Fibroblast of lung (primary cell): ENCODE data around the gene TP73. TPM values are rescaled to one million over a fixed set of nuclear protein-coding genes. Genes with fewer than 3 reads are reported as not detected.

Experiments
- DNase-seq, 2 donors: peaks; one replicate each; pipeline versions ENCODE4 v3.0.0 to v3.0.0-alpha.2; 2010; ENCODE audit warnings: low read depth in 2 of 2
- H2AFZ ChIP-seq: 2 replicates; pipeline ENCODE4 v1.5.1; 2012; ENCODE audit warnings: low read length, control low read depth, inconsistent platforms
- H3K27ac ChIP-seq: 2 replicates; pipeline ENCODE4 v1.5.1; 2011; ENCODE audit warnings: low read length, control low read depth; ENCODE audit not compliant: insufficient read depth
- H3K27me3 ChIP-seq: 2 replicates; pipeline ENCODE4 v1.5.1; 2011; ENCODE audit warnings: mild to moderate bottlenecking, low read length; ENCODE audit not compliant: control insufficient read depth, insufficient read depth
- H3K36me3 ChIP-seq: 2 replicates; pipeline ENCODE4 v1.5.1; 2011; ENCODE audit warnings: low read length; ENCODE audit not compliant: control insufficient read depth, insufficient read depth
- H3K4me1 ChIP-seq: 2 replicates; pipeline ENCODE4 v1.5.1; 2011; ENCODE audit warnings: low read length; ENCODE audit not compliant: control insufficient read depth, insufficient read depth; ENCODE audit errors: extremely low read depth
- H3K4me2 ChIP-seq: 2 replicates; pipeline ENCODE4 v1.5.1; 2011; ENCODE audit warnings: low read length, control low read depth; ENCODE audit not compliant: insufficient read depth; ENCODE audit errors: extremely low read depth
- H3K4me3 ChIP-seq, 4 experiments: fragments of 200-600 bp in 1 of 4; sonication (generic) in 1 of 4; replicated peaks in 1 of 4; 2 replicates each; pipeline ENCODE4 v1.5.1; 2011 to 2016; ENCODE audit warnings: low read length in 4 of 4, low read depth in 3 of 4, mild to moderate bottlenecking in 3 of 4, control low read depth in 2 of 4, inconsistent platforms in 1 of 4, mixed read lengths in 1 of 4; ENCODE audit not compliant: insufficient read depth in 1 of 4; ENCODE audit errors: control extremely low read depth in 1 of 4
- H3K79me2 ChIP-seq: 2 replicates; pipeline ENCODE4 v1.5.1; 2012; ENCODE audit warnings: mild to moderate bottlenecking, low read length, inconsistent platforms; ENCODE audit not compliant: control insufficient read depth, insufficient read depth
- H3K9ac ChIP-seq: 2 replicates; pipeline ENCODE4 v1.5.1; 2011; ENCODE audit warnings: mild to moderate bottlenecking, low read length, control low read depth; ENCODE audit not compliant: insufficient read depth
- H3K9me3 ChIP-seq: 2 replicates; pipeline ENCODE4 v1.5.1; 2012; ENCODE audit warnings: low read depth, low read length; ENCODE audit not compliant: control insufficient read depth, insufficient read depth
- H4K20me1 ChIP-seq: 2 replicates; pipeline ENCODE4 v1.5.1; 2011; ENCODE audit warnings: low read length; ENCODE audit not compliant: control insufficient read depth, insufficient read depth; ENCODE audit errors: extremely low read depth
- EZH2 ChIP-seq: IDR thresholded peaks from 2 replicates; pipeline ENCODE4 v1.5.1; 2012; ENCODE audit warnings: low read length, control low read depth, mild to moderate bottlenecking; ENCODE audit errors: missing control alignments
- polyA plus RNA-seq, 2 donors: library from polyadenylated mRNA; depleted of rRNA in 1 of 2; stranded (reverse) in 1 of 2; unstranded in 1 of 2; fragments of >200 nt; gene quantifications; 2 replicates each; pipeline ENCODE4 v1.2.1, GENCODE V29; 2011 to 2012; ENCODE audit warnings: missing spikeins in 1 of 2
- total RNA-seq: library from RNA; depleted of rRNA; stranded (reverse); fragments of >200 nt; gene quantifications from 2 replicates; pipeline ENCODE4 v1.2.1, GENCODE V29; 2014
- TF ChIP-seq, protein P1 (sequence below), 2 donors: IDR thresholded peaks in 1 of 2; conservative IDR thresholded peaks in 1 of 2; 1 replicate in 1 of 2; 2 replicates in 1 of 2; pipeline ENCODE4 v1.5.1; 2011 to 2012; ENCODE audit warnings: low read length in 2 of 2, control low read depth in 1 of 2, inconsistent platforms in 1 of 2, low read depth in 1 of 2, mild to moderate bottlenecking in 1 of 2

Gene TP73
- total and polyA plus RNA-seq, 2 donors (not counting 1 experiment from before 2014, with no cell fraction given) = not detected

DNA sequence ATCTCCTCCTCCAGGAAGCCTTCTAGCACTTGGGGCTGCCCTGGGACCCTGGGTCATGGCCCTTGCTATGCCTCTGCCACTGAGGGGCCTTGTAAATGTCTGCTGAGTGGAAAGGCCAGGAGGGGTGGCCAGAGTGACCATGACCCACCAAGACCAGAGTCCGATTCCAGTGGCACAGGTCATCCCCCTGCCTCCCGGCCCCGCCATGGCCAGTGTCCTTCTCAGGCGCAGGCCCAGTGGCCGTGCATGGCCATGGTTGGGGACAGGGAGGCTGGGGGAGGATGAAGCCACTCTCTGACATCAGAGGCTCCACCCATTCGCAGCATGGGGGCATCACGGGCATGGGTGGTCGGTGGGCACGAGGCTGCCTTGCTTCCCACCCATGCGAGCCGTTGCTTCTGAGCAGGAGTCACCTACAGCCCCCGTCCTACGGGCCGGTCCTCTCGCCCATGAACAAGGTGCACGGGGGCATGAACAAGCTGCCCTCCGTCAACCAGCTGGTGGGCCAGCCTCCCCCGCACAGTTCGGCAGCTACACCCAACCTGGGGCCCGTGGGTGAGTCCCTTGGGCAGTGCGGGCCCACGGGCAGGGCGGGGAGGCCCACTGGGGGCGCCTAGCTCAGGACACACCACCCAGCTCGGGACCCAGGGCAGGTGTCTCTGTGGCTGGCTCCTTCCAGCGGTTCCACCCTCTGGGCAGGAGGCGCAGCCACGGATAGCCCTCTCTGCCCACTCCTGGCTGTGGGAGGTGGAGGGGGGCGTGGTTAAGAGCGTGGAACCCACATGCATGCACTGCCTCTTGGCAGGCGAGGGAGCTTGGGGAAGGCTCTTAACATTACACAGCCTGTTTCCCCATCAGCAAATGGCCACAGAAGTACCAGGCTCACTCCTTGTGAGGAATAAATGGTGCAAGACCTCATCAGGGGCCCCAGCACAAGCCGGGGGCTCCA is 77.6 kb downstream of the TP73 start:
- Histone ChIP-seq H3K27me3 (no peaks in the 10 kb centered on the region), H3K4me3 (no peak overlapping the region), H3K4me2 (no peak overlapping the region), H3K36me3 (no peaks in the 10 kb centered on the region), H3K9ac (no peak overlapping the region), H4K20me1 (no peaks in the 10 kb centered on the region), H3K9me3 (no peaks in the 10 kb centered on the region), H3K79me2 (no peaks in the 10 kb centered on the region), H2AFZ (no peak overlapping the region), H3K27ac (no peak overlapping the region), H3K4me1 (no peaks in the 10 kb centered on the region)
- no peak for DNase-seq
- TF ChIP-seq EZH2 = no peak
- TF ChIP-seq, protein P1, sequence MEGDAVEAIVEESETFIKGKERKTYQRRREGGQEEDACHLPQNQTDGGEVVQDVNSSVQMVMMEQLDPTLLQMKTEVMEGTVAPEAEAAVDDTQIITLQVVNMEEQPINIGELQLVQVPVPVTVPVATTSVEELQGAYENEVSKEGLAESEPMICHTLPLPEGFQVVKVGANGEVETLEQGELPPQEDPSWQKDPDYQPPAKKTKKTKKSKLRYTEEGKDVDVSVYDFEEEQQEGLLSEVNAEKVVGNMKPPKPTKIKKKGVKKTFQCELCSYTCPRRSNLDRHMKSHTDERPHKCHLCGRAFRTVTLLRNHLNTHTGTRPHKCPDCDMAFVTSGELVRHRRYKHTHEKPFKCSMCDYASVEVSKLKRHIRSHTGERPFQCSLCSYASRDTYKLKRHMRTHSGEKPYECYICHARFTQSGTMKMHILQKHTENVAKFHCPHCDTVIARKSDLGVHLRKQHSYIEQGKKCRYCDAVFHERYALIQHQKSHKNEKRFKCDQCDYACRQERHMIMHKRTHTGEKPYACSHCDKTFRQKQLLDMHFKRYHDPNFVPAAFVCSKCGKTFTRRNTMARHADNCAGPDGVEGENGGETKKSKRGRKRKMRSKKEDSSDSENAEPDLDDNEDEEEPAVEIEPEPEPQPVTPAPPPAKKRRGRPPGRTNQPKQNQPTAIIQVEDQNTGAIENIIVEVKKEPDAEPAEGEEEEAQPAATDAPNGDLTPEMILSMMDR (conservative IDR thresholded peaks at IDR 0.05 in 1 of 2, IDR thresholded peaks at IDR 0.05 in 1 of 2; ENCODE audit: low read depth in 1 of 2, low read length in 2 of 2) = no peak

DNA sequence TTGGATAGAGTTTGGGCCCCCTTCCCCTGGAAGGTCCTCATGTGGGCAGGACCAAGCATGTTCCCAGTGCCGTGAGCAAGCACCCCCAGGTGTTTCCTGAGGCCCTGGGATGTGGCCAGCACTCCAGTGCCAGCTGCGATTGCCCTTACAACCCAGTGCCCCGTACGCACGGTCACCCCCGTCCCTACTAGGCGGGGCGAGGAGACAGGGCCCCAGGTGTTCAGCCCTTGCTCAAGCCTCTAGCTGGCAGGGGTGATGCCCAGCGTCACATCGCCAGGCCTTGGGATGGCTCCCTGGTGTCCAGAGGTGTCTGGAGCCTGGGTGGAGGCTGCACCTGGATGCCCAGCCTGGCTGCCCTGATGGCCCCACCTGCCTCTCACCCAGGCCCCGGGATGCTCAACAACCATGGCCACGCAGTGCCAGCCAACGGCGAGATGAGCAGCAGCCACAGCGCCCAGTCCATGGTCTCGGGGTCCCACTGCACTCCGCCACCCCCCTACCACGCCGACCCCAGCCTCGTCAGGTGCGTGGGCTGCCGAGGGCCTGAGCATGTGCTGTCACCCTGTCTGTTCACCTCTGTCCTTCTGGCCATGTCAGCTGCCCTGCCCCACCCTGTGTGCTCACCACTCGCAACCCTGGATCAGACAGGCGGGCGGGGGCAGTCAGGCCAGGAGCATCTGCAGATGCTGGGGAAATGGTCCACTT is 78.4 kb downstream of the TP73 start:
- no peaks in the 10 kb centered on the region for H3K36me3 ChIP-seq
- no peaks in the 10 kb centered on the region for H4K20me1 ChIP-seq
- no peak for DNase-seq
- TF ChIP-seq EZH2 = no peak
- TF ChIP-seq, protein P1 (conservative IDR thresholded peaks at IDR 0.05 in 1 of 2, IDR thresholded peaks at IDR 0.05 in 1 of 2; ENCODE audit: low read depth in 1 of 2, low read length in 2 of 2) = no peak
- no peak overlapping the region for H3K27ac ChIP-seq
- no peaks in the 10 kb centered on the region for H3K27me3 ChIP-seq
- no peak overlapping the region for H2AFZ ChIP-seq
- no peaks in the 10 kb centered on the region for H3K4me1 ChIP-seq
- H3K4me2 ChIP-seq = no peak overlapping the region
- no peak overlapping the region for H3K9ac ChIP-seq
- H3K9me3 ChIP-seq = no peaks in the 10 kb centered on the region
- H3K79me2 ChIP-seq = no peaks in the 10 kb centered on the region
- no peak overlapping the region for H3K4me3 ChIP-seq
